IMR-90 (cell line): ENCODE measurements around the gene MFRP. TPM values are rescaled to one million over a fixed set of nuclear protein-coding genes. Genes with fewer than 3 reads are reported as not detected.

ENCODE experiments used
- ATAC-seq: fragments of 200-7000 bp; cut with Tn5 transposase; 2 replicates; pipeline ENCODE4 v1.9.1; 2020; ENCODE audit warnings: low read depth, mild to moderate bottlenecking, moderate library complexity
- BruUV-seq: library from RNA; stranded (reverse); fragments of 400-500 nt; replicated peaks from 2 replicates; lab custom pipeline; 2021; lab: Mats Ljungman, UMichigan
- CTCF ChIA-PET: fragments of 300-600 bp; formaldehyde crosslinking; extraction: SDS; loops from one replicate; lab custom pipeline; 2021; ENCODE audit warnings: antibody characterized with exemption; lab: Yijun Ruan, JAX
- POLR2A ChIA-PET: fragments of 300-600 bp; sonication (Branson Sonifier 250); formaldehyde crosslinking; loops from one replicate; lab custom pipeline; 2022; ENCODE audit warnings: antibody characterized with exemption; ENCODE audit not compliant: unreplicated experiment; lab: Charles Lee
- DNase-seq: peaks from one replicate; pipeline ENCODE4 v3.0.0; 2013
- H2AFZ ChIP-seq: replicated peaks from 2 replicates; pipeline ENCODE3; 2013; ENCODE audit warnings: low read length, mild to moderate bottlenecking; ENCODE audit not compliant: poor library complexity
- H2AK5ac ChIP-seq: 2 replicates; pipeline ENCODE4 v1.6.1; 2013; ENCODE audit warnings: low read depth, low read length, inconsistent platforms
- H2AK9ac ChIP-seq: replicated peaks from 2 replicates; pipeline ENCODE3; 2013; ENCODE audit warnings: mild to moderate bottlenecking, low read depth, low read length, moderate library complexity; ENCODE audit not compliant: poor library complexity
- H2BK120ac ChIP-seq: 2 replicates; pipeline ENCODE4 v1.6.1; 2013; ENCODE audit warnings: low read depth, low read length, inconsistent platforms
- H2BK15ac ChIP-seq: 3 replicates; pipeline ENCODE4 v1.6.1; 2013; ENCODE audit warnings: low read depth, low read length, inconsistent platforms
- H2BK20ac ChIP-seq: 2 replicates; pipeline ENCODE4 v1.6.1; 2013; ENCODE audit warnings: low read depth, mild to moderate bottlenecking, inconsistent platforms, low read length, moderate library complexity
- H2BK5ac ChIP-seq: 2 replicates; pipeline ENCODE4 v1.6.1; 2013; ENCODE audit warnings: mild to moderate bottlenecking, low read depth, low read length, inconsistent platforms; ENCODE audit not compliant: poor library complexity, severe bottlenecking
- H3K14ac ChIP-seq: replicated peaks from 2 replicates; pipeline ENCODE4 v1.6.1; 2013; ENCODE audit warnings: low read depth, low read length, inconsistent platforms
- H3K18ac ChIP-seq: 2 replicates; pipeline ENCODE4 v1.6.1; 2013; ENCODE audit warnings: low read depth, low read length, control low read depth
- H3K23ac ChIP-seq: 2 replicates; pipeline ENCODE4 v1.6.1; 2013; ENCODE audit warnings: low read depth, low read length, inconsistent platforms
- H3K27ac ChIP-seq: 2 replicates; pipeline ENCODE4 v1.5.1; 2013; ENCODE audit warnings: mild to moderate bottlenecking, control low read depth, low read length; ENCODE audit not compliant: insufficient read depth
- H3K27me3 ChIP-seq: 2 replicates; pipeline ENCODE4 v1.6.1; 2013; ENCODE audit warnings: low read length; ENCODE audit not compliant: control insufficient read depth, insufficient read depth
- H3K36me3 ChIP-seq: 2 replicates; pipeline ENCODE4 v1.6.1; 2013; ENCODE audit warnings: low read length, mixed read lengths; ENCODE audit not compliant: control insufficient read depth, insufficient read depth
- H3K4ac ChIP-seq: 2 replicates; pipeline ENCODE4 v1.6.1; 2013; ENCODE audit warnings: low read depth, low read length, inconsistent platforms
- H3K4me1 ChIP-seq: 2 replicates; pipeline ENCODE4 v1.6.1; 2013; ENCODE audit warnings: low read length, mixed read lengths; ENCODE audit not compliant: control insufficient read depth, insufficient read depth
- H3K4me2 ChIP-seq: 2 replicates; pipeline ENCODE4 v1.6.1; 2013; ENCODE audit warnings: low read depth, mild to moderate bottlenecking, control low read depth, low read length, moderate library complexity
- H3K4me3 ChIP-seq: 2 replicates; pipeline ENCODE4 v1.5.1; 2013; ENCODE audit warnings: low read depth, mild to moderate bottlenecking, control low read depth, low read length, moderate library complexity; ENCODE audit not compliant: insufficient read depth
- H3K56ac ChIP-seq: 2 replicates; pipeline ENCODE4 v1.6.1; 2013; ENCODE audit warnings: low read length, inconsistent platforms; ENCODE audit not compliant: insufficient read depth; ENCODE audit errors: extremely low read depth
- H3K79me1 ChIP-seq, 2 experiments: 2 replicates each; pipeline ENCODE4 v1.6.1; 2013; ENCODE audit warnings: low read length in 2 of 2, inconsistent platforms in 1 of 2, low read depth in 1 of 2
- H3K9ac ChIP-seq: 2 replicates; pipeline ENCODE4 v1.6.1; 2013; ENCODE audit warnings: low read depth, low read length, control low read depth
- H3K9me1 ChIP-seq: 2 replicates; pipeline ENCODE4 v1.6.1; 2013; ENCODE audit warnings: low read length, inconsistent platforms; ENCODE audit not compliant: insufficient read depth
- H3K9me3 ChIP-seq: 2 replicates; pipeline ENCODE4 v1.6.1; 2013; ENCODE audit warnings: low read length; ENCODE audit not compliant: control insufficient read depth, insufficient read depth
- H4K20me1 ChIP-seq: 2 replicates; pipeline ENCODE4 v1.6.1; 2013; ENCODE audit warnings: low read length, inconsistent platforms; ENCODE audit not compliant: insufficient read depth
- H4K5ac ChIP-seq: 2 replicates; pipeline ENCODE4 v1.6.1; 2013; ENCODE audit warnings: mild to moderate bottlenecking, low read depth, low read length, control low read depth
- H4K8ac ChIP-seq, 2 experiments: 2 replicates each; pipeline ENCODE4 v1.6.1; 2013; ENCODE audit warnings: low read depth in 2 of 2, low read length in 2 of 2, control low read depth in 1 of 2, inconsistent platforms in 1 of 2
- H4K91ac ChIP-seq: 2 replicates; pipeline ENCODE4 v1.6.1; 2013; ENCODE audit warnings: low read depth, low read length, inconsistent platforms; ENCODE audit not compliant: insufficient read depth
- BHLHE40 ChIP-seq: fragments of 150-350 bp; IDR thresholded peaks from 2 replicates; pipeline ENCODE4 v1.6.1; 2016; ENCODE audit warnings: mild to moderate bottlenecking, low read depth, low read length
- CEBPB ChIP-seq: IDR thresholded peaks from 2 replicates; pipeline ENCODE4 v1.6.1; 2012; ENCODE audit warnings: low read depth, low read length, improper control_type of control experiment
- CHD1 ChIP-seq: IDR thresholded peaks from 2 replicates; pipeline ENCODE4 v1.6.1; 2012; ENCODE audit warnings: low read depth, low read length, improper control_type of control experiment
- FOS ChIP-seq: fragments of 150-350 bp; IDR thresholded peaks from 2 replicates; pipeline ENCODE4 v1.6.1; 2016; ENCODE audit warnings: low read depth, low read length
- MAFK ChIP-seq: IDR thresholded peaks from 2 replicates; pipeline ENCODE4 v1.6.1; 2012; ENCODE audit warnings: low read depth, low read length, improper control_type of control experiment
- MAZ ChIP-seq: IDR thresholded peaks from 2 replicates; pipeline ENCODE4 v1.6.1; 2012; ENCODE audit warnings: low read depth, mild to moderate bottlenecking, low read length, improper control_type of control experiment, moderate library complexity, borderline replicate concordance
- MXI1 ChIP-seq: IDR thresholded peaks from 2 replicates; pipeline ENCODE4 v1.6.1; 2012; ENCODE audit warnings: low read depth, mild to moderate bottlenecking, low read length, moderate library complexity, borderline replicate concordance
- NFE2L2 ChIP-seq: fragments of 150-350 bp; IDR thresholded peaks from 2 replicates; pipeline ENCODE4 v1.6.1; 2016; ENCODE audit warnings: low read depth, mild to moderate bottlenecking, low read length
- POLR2A ChIP-seq: IDR thresholded peaks from 2 replicates; pipeline ENCODE4 v1.6.1; 2012; ENCODE audit warnings: mild to moderate bottlenecking, low read depth, low read length
- RAD21 ChIP-seq: IDR thresholded peaks from 2 replicates; pipeline ENCODE4 v1.6.1; 2012; ENCODE audit warnings: low read length, improper control_type of control experiment
- RCOR1 ChIP-seq: IDR thresholded peaks from 2 replicates; pipeline ENCODE4 v1.6.1; 2012; ENCODE audit warnings: mild to moderate bottlenecking, low read length, improper control_type of control experiment; ENCODE audit not compliant: insufficient replicate concordance
- RFX5 ChIP-seq: IDR thresholded peaks from 2 replicates; pipeline ENCODE4 v1.8.0; 2012; ENCODE audit warnings: low read depth, mild to moderate bottlenecking, low read length, moderate library complexity
- SMC3 ChIP-seq: fragments of 150-350 bp; IDR thresholded peaks from 2 replicates; pipeline ENCODE4 v1.6.1; 2016; ENCODE audit warnings: low read depth, mild to moderate bottlenecking, antibody characterized with exemption, low read length, moderate library complexity
- USF2 ChIP-seq: fragments of 150-350 bp; IDR thresholded peaks from 2 replicates; pipeline ENCODE4 v1.6.1; 2017; ENCODE audit warnings: mild to moderate bottlenecking, antibody characterized with exemption, low read length, low read depth
- WGBS, 2 experiments: methylation state at CpG; one replicate each; pipeline versions ENCODE4 v1.1.5 to v1.1.7; 2013; ENCODE audit warnings: missing lambda C conversion rate in 2 of 2; ENCODE audit not compliant: insufficient read length in 1 of 2; ENCODE audit errors: extremely low coverage in 2 of 2; 5-methylcytosine and 5-hydroxymethylcytosine counted together
- dilution Hi-C: fragments of 300-500 bp; cut with HindIII; formaldehyde crosslinking; loops from one replicate; pipeline ENCODE4 v1.14.3; 2018; ENCODE audit warnings: low sequenced_read_pairs; ENCODE audit not compliant: unreplicated experiment
- in situ Hi-C: fragments of 300-500 bp; cut with MboI; formaldehyde crosslinking; loops from 3 replicates; pipeline ENCODE4 v1.14.3; 2019; ENCODE audit warnings: low sequenced_read_pairs, inconsistent platforms, mixed read lengths
- intact Hi-C: fragments of 100-400 bp; cut with micrococcal nuclease; formaldehyde crosslinking; loops from 2 replicates; pipeline ENCODE4 v1.10.0; 2022
- polyA plus RNA-seq, 3 experiments: library from polyadenylated mRNA; depleted of rRNA; stranded (reverse); fragments of >200 nt; gene quantifications; 2 replicates each; pipeline ENCODE4 v1.2.3, GENCODE V29; 2012; ENCODE audit warnings: low replicate concordance in 1 of 3
- total RNA-seq: library from RNA; depleted of rRNA; stranded (reverse); fragments of >200 nt; gene quantifications from 2 replicates; pipeline ENCODE4 v1.2.3, GENCODE V29; 2012
- TF ChIP-seq, protein P1 (sequence below): conservative IDR thresholded peaks from 2 replicates; pipeline ENCODE4 v1.5.1; 2012; ENCODE audit warnings: mild to moderate bottlenecking, low read depth, low read length, improper control_type of control experiment
- TF ChIP-seq, protein P2 (sequence below): fragments of 150-350 bp; IDR thresholded peaks from 2 replicates; pipeline ENCODE4 v1.6.1; 2016; ENCODE audit warnings: low read depth, mild to moderate bottlenecking, low read length, moderate library complexity, borderline replicate concordance

The MFRP gene
- total and polyA plus RNA-seq, 2 of the 4 experiments (the other 2 are of a cell fraction): not detected

DNA sequence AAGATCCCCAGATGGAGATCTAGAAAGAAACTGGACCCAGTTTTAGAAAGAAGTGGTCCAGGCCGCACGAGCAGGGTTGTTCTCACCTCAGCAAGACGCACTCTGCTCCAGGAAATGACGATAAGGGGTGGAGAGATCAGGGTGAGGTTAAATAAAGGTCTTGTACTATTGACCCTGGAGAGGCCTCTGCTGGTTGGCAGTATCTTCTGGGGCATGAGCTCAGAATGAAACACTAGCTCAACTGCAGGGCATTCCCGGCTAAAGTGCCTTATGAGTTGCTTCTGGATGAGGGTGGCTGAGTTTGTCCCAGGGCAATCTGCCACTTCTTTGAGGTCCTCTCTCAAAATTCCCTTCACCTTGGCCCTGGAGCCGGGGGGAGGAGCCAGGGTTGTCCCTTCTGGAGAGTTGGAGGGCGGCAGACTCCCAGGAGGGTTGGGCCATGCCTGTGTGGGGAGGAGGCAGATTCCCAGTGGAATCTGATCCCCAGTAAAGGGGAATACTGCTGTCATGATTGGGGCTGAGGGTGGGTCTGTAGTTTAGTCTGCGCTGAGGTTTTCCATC is 24.1 kb upstream of the MFRP start:
- WGBS, 2 experiments: 81% methylated on average over 4 of the region's 8 CpGs; no CpG with 5 or more reads in 1 of the 2 experiments
- BruUV-seq: no TSS peak
- Histone ChIP-seq H3K56ac (no peak overlapping the region), H3K9ac (no peak overlapping the region), H3K4ac (no peak overlapping the region), H3K9me3 (no peaks in the 10 kb centered on the region), H3K27ac (no peak overlapping the region), H3K9me1 (peaks cover 6% of the 10 kb centered on the region), H3K4me1 (peaks cover 19% of the 10 kb centered on the region), H2AFZ (no peak overlapping the region), H2BK20ac (no peak overlapping the region), H3K4me3 (no peak overlapping the region), H2BK5ac (no peak overlapping the region), H3K18ac (no peak overlapping the region), H3K23ac (no peak overlapping the region), H4K20me1 (no peaks in the 10 kb centered on the region), H3K36me3 (no peaks in the 10 kb centered on the region), H4K5ac (no peak overlapping the region), H3K27me3 (no peaks in the 10 kb centered on the region), H3K4me2 (no peak overlapping the region), H2AK5ac (no peak overlapping the region), H2BK15ac (no peak overlapping the region), H3K79me1 (no peaks in the 10 kb centered on the region), H2AK9ac (no peak overlapping the region), H2BK120ac (no peak overlapping the region), H4K8ac (no peak overlapping the region), H3K14ac (no peak overlapping the region), H4K91ac (no peak overlapping the region)
- TF ChIP-seq RFX5: no peak
- TF ChIP-seq FOS: no peak
- TF ChIP-seq MAFK: no peak
- no peak for TF ChIP-seq RCOR1
- no peak for TF ChIP-seq POLR2A
- no peak for TF ChIP-seq MXI1
- no peak for TF ChIP-seq BHLHE40
- no peak for TF ChIP-seq RAD21
- no peak for TF ChIP-seq MAZ
- no peak for TF ChIP-seq CEBPB
- TF ChIP-seq NFE2L2: no peak
- no peak for TF ChIP-seq SMC3
- TF ChIP-seq, protein P1, sequence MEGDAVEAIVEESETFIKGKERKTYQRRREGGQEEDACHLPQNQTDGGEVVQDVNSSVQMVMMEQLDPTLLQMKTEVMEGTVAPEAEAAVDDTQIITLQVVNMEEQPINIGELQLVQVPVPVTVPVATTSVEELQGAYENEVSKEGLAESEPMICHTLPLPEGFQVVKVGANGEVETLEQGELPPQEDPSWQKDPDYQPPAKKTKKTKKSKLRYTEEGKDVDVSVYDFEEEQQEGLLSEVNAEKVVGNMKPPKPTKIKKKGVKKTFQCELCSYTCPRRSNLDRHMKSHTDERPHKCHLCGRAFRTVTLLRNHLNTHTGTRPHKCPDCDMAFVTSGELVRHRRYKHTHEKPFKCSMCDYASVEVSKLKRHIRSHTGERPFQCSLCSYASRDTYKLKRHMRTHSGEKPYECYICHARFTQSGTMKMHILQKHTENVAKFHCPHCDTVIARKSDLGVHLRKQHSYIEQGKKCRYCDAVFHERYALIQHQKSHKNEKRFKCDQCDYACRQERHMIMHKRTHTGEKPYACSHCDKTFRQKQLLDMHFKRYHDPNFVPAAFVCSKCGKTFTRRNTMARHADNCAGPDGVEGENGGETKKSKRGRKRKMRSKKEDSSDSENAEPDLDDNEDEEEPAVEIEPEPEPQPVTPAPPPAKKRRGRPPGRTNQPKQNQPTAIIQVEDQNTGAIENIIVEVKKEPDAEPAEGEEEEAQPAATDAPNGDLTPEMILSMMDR: no peak
- no peak for TF ChIP-seq USF2
- TF ChIP-seq, protein P2, sequence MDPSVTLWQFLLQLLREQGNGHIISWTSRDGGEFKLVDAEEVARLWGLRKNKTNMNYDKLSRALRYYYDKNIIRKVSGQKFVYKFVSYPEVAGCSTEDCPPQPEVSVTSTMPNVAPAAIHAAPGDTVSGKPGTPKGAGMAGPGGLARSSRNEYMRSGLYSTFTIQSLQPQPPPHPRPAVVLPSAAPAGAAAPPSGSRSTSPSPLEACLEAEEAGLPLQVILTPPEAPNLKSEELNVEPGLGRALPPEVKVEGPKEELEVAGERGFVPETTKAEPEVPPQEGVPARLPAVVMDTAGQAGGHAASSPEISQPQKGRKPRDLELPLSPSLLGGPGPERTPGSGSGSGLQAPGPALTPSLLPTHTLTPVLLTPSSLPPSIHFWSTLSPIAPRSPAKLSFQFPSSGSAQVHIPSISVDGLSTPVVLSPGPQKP: no peak
- no peak for TF ChIP-seq CHD1
- dilution Hi-C loops (no loop called here), intact Hi-C loops (no loop called here), in situ Hi-C loops (loop anchor here (25.0 kb wide), 1 partner anchor 742 kb away; no protein-coding TSS in a partner anchor)
- CTCF ChIA-PET: interaction anchor here (0.5 to 5.3 kb wide), 4 partner anchors 14 to 176 kb away, joined by 4 to 30 read pairs (median 4); partner anchors contain the start of gene C1QTNF5
- ATAC-seq (no peak), DNase-seq (no peak)
- POLR2A ChIA-PET: no interaction called here
